HG03108 (cell line): ENCODE measurements around the gene LPCAT3.

Experiments
- ATAC-seq: cut with Tn5 transposase; IDR thresholded peaks from one replicate; pipeline ENCODE4 v1.9.1; 2021; ENCODE audit warnings: moderate library complexity; ENCODE audit not compliant: unreplicated experiment

Gene LPCAT3

GRCh38 chr12:6954316-6955107, 63.8 kb downstream of the LPCAT3 start:
- no peak for ATAC-seq

GRCh38 chr12:6953442-6954315, 64.6 kb downstream of the LPCAT3 start:
- peak; percentile 32 for ATAC-seq

GRCh38 chr12:6952863-6953441, 65.3 kb downstream of the LPCAT3 start:
- ATAC-seq, result no peak

DNA sequence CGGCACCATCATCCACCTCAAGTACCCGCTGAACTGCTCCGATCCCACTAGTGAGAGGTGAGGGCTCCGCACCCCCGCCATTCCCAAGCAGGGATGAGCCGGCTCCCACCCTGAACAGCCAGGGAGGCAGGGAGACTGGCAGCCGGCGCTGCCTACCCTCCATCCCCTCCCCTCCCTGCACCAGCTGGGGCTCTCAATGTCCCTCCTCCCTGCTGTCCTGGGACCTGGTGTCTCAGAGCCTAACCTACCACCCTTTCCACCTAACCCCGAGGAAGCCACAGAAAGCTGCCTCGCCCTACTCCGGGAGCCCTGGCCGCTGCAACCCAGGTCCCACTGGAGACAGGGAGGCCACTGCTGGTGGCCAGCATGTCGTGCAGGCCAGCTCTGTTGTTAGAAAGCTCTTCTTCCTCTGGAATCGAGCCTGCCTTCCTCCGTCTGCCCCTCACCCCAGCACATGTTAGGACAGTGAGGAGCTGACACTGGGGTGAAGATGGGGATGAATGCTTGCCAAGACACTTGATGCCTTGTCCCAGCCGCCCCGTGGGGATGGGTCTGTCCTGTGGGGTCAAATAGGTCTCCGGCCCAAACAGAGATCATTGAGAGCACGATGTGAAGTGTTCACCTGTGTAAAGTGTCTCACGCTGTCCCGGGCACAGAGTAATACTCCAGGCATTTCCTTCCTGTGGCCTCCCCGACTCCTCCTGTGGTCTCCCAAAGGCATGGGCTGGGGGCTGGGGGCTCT, 66.0 kb downstream of the LPCAT3 start:
- ATAC-seq, result no peak

DNA sequence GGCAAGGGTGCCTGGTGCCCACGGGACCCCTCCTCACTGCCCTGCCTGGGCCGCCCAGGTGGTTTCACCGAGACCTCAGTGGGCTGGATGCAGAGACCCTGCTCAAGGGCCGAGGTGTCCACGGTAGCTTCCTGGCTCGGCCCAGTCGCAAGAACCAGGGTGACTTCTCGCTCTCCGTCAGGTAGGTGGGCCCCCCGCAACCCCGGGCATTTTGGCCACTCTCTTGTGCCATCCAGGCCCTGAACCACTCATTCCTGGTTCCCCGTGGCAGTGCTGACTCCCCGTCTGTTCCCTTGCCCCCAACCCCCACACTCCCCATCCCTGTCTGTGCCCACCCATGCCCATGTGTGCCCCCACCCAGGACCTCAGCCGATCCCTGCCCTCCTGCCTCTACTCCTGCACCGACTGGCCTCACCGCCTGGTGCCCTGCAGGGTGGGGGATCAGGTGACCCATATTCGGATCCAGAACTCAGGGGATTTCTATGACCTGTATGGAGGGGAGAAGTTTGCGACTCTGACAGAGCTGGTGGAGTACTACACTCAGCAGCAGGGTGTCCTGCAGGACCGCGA, 66.6 kb downstream of the LPCAT3 start:
- no peak for ATAC-seq

DNA sequence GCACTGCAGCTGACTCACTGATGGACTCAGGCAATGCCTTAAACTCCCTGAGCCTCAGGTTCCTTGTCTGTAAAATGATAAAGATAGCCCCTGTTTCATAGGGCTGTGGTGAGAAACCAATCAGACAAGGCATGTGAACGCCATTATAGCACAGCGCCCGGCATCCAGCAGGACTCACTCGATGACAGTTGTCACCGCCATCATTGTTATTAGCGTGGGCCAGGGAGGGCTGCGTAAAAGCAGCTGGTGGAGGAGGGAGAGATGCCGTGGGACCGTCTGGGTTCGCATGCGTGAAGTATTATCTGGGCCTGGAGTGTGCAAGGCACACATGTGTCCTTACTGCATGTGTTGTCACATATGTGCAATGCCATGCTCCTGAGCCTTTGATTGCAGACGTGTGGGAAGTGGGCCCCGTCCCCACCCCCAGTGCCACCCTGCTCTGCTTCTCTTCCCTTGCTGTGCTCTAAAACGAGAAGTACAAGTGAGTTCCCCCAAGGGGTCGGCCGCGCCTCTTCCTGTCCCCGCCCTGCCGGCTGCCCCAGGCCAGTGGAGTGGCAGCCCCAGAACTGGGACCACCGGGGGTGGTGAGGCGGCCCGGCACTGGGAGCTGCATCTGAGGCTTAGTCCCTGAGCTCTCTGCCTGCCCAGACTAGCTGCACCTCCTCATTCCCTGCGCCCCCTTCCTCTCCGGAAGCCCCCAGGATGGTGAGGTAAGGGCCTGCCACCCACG, 67.3 kb downstream of the LPCAT3 start, which contains the start of gene PTPN6:
PTPN6 (plus strand) TSS at position 546 of the 730 bp plus-strand sequence; CDS start at position 703, 157 bp downstream.
- ATAC-seq, result peak; percentile 24

- no peak for ATAC-seq
Measured at GRCh38 chr12:6950401-6950801, 67.9 kb downstream of the LPCAT3 start.

DNA sequence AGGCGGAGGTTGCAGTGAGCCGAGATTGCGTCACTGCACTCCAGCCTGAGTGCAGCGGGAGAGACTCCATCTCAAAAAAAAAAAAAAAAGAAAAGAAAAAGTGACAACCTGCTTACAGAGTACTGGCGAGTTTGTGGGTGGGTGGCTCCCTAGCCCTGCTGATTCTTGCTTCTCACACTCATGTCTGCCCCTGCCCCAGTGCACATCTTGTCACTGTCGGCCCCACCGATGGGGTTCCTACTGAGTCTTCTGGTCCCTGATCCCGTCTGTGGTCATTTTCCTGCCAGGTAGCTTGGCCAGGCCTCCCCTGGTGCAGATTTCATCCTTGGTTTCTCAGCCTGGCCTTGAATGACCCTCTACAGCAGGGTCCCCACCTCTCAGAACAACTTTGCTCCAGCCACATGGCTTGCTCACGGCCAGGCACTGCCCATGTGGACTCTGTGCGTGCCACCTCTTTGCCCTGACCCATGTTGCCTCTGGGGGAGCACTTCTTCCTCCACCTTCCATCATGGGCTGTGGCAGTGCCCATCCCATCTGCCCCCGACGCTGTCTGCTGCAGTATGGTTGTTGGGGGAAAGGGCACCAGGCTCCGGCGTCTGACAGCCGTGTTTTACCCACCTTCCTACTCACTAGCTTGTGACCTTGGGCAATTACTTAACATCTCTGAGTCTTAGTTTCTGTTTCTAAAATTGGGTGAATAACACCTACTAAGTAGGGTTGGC, 69.2 kb downstream of the LPCAT3 start:
- no peak for ATAC-seq

- ATAC-seq, result no peak
Measured at GRCh38 chr12:6947615-6948014, 70.7 kb downstream of the LPCAT3 start.

- no peak for ATAC-seq
Measured at GRCh38 chr12:6946920-6947374, 71.3 kb downstream of the LPCAT3 start.

DNA sequence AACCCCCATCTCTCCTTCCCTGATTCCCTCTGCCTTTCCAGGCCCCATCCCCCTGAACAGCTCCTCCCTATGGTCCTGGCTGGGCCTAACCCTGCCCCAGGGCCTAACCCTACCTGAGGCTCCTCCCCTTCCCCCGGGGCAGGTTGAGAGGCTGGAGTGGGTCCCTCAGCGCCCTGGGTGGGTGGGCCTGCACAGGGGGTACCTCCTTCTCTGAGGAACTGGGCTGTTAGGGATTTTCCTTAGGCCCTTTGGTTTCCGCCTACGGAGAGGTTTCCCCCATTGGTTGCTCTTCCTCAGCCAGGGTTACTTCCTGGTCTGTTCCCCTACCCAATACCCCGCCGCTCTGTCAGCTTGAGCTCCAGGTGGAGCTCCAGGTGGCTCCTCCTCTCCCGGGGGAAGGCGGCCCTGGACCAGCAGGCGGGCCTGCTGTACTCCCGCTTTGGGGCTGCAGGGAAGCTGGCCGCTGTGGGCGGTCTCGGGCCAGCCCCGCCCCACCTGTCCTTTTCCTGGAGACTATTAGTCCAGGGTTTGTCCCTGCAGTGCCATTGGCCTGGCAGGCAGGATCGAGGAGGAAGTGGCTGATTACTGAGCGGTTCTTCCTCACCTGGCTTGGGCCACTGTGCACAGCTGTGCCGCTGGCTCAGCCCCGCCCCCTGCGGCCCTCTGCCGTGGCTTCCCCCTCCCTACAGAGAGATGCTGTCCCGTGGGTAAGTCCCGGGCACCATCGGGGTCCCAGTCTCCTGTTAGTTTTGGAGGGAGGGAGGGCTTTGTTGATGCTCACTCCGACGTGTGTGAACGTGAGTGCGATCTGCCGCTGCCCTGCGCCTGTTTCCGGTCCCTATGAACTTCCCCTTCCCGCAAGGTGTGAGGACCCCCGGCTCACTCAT, 72.0 kb downstream of the LPCAT3 start:
- peak; percentile 30 for ATAC-seq

- ATAC-seq, result no peak
Measured at GRCh38 chr12:6945613-6946012, 72.7 kb downstream of the LPCAT3 start.

GRCh38 chr12:6944381-6945186, 73.7 kb downstream of the LPCAT3 start:
- ATAC-seq, result no peak

GRCh38 chr12:6943722-6944380, 74.4 kb downstream of the LPCAT3 start, which contains the start of the genes C12orf57 and RNU7-1:
C12orf57 (plus strand) TSS chr12:6944022; CDS start chr12:6944122, 100 bp downstream.
RNU7-1 (plus strand) TSS chr12:6943816.
- ATAC-seq, result peak; percentile 24

DNA sequence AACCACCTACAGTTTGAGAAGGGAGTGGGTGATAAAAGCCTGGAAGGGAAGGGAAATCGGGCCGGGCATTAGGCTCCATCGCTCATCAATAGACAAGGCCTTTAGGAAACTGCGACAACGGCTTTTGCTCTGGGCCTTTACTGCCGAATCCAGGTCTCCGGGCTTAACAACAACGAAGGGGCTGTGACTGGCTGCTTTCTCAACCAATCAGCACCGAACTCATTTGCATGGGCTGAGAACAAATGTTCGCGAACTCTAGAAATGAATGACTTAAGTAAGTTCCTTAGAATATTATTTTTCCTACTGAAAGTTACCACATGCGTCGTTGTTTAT, 74.9 kb downstream of the LPCAT3 start:
- peak; percentile 23 for ATAC-seq

GRCh38 chr12:6942331-6942665, 76.0 kb downstream of the LPCAT3 start:
- ATAC-seq, result no peak

GRCh38 chr12:6941782-6942181, 76.5 kb downstream of the LPCAT3 start:
- no peak for ATAC-seq
